ENCODE measurements around the gene ACKR2.

The ACKR2 gene

DNA sequence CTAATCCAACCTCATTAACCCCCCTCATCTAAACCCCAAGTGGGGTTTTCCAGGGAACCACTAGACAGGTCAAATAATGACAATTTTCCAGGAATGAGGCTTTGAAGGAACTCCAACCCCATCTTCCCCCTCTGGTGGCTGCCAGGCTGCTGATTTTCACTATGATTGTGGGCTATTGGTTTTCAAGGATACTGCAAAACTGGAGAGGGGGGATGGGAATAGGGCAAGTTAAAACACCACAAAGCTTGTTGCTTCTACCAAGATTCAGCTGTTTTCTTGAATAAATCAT lies 86.3 kb downstream of the ACKR2 start:
- H3F3A ChIP-seq (ENCODE audit: low read depth), result no peaks in the 10 kb centered on the region
- H4K20me1 ChIP-seq (ENCODE audit: insufficient read depth, low read length, poor library complexity, severe bottlenecking), result no peaks in the 10 kb centered on the region
- H3K9me3 ChIP-seq (ENCODE audit: insufficient read depth, low read depth, low read length), result no peaks in the 10 kb centered on the region
- TF ChIP-seq, protein P1, sequence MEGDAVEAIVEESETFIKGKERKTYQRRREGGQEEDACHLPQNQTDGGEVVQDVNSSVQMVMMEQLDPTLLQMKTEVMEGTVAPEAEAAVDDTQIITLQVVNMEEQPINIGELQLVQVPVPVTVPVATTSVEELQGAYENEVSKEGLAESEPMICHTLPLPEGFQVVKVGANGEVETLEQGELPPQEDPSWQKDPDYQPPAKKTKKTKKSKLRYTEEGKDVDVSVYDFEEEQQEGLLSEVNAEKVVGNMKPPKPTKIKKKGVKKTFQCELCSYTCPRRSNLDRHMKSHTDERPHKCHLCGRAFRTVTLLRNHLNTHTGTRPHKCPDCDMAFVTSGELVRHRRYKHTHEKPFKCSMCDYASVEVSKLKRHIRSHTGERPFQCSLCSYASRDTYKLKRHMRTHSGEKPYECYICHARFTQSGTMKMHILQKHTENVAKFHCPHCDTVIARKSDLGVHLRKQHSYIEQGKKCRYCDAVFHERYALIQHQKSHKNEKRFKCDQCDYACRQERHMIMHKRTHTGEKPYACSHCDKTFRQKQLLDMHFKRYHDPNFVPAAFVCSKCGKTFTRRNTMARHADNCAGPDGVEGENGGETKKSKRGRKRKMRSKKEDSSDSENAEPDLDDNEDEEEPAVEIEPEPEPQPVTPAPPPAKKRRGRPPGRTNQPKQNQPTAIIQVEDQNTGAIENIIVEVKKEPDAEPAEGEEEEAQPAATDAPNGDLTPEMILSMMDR (conservative IDR thresholded peaks at IDR 0.05; ENCODE audit: low read length), result no peak
- no peak for TF ChIP-seq EZH2phosphoT487 (IDR thresholded peaks at IDR 0.05; ENCODE audit: borderline replicate concordance)
- no peaks in the 10 kb centered on the region for H3K79me2 ChIP-seq (ENCODE audit: insufficient read depth, low read length)
- no peak overlapping the region for H3K4me2 ChIP-seq (ENCODE audit: low read depth, low read length, poor library complexity, severe bottlenecking)
- no peak overlapping the region for H3K4me3 ChIP-seq (ENCODE audit: low read length, poor library complexity, severe bottlenecking)
- no peaks in the 10 kb centered on the region for H3K9me2 ChIP-seq (replicated peaks; ENCODE audit: low read depth, low read length)
- H3K36me3 ChIP-seq (ENCODE audit: insufficient read depth, low read length), result no peaks in the 10 kb centered on the region
- H3K4me1 ChIP-seq (ENCODE audit: insufficient read depth, low read length, poor library complexity, severe bottlenecking), result no peaks in the 10 kb centered on the region
- no peak overlapping the region for H3K9ac ChIP-seq (ENCODE audit: low read depth, low read length, poor library complexity, severe bottlenecking)
- H2AFZ ChIP-seq (ENCODE audit: low read length), result no peak overlapping the region
- no peaks in the 10 kb centered on the region for H3K27me3 ChIP-seq (ENCODE audit: insufficient read depth, low read length, poor library complexity, severe bottlenecking)

DNA sequence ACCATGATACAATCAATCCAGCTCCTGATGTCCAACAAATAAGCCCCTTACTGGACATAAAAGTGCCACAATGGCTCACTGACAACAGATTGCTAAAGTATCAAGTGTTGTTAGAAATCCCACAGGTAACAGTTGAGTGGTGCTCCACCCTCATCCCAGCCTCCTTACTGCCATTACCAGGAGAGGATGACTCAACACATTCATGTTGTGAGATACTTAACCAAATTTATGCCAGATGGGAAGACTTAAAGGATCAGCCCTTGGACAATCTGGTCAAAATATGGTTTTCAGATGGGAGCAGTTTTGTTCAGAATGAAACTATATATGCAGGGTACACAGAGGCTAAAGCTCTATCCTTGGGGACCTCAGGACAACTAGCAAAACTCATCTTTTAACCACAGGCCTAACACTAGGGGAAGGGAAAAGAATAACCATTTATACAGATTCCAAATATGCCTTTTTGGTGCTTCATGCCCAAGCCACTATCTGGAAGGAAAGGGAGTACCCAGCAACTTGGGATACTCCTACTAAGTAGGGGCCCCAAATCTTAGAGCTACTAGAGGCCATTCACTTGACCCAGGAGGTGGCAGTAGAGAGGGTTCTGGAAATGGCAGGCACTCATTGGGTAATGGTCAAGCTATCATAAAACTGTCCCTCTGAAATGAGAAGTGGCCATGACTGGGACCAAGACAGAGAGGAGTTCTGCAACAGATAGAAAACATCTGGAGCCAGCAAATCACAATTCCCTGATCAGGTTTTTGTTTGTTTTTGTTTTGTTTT lies 89.8 kb downstream of the ACKR2 start:
- Histone ChIP-seq H3K4me2 (ENCODE audit: low read depth, low read length, poor library complexity, severe bottlenecking) (no peak overlapping the region), H3K79me2 (ENCODE audit: insufficient read depth, low read length) (no peaks in the 10 kb centered on the region), H3K4me1 (ENCODE audit: insufficient read depth, low read length, poor library complexity, severe bottlenecking) (no peaks in the 10 kb centered on the region), H3K27me3 (ENCODE audit: insufficient read depth, low read length, poor library complexity, severe bottlenecking) (no peaks in the 10 kb centered on the region), H3K4me3 (ENCODE audit: low read length, poor library complexity, severe bottlenecking) (no peak overlapping the region), H3F3A (ENCODE audit: low read depth) (no peaks in the 10 kb centered on the region), H3K9ac (ENCODE audit: low read depth, low read length, poor library complexity, severe bottlenecking) (no peak overlapping the region), H3K9me3 (ENCODE audit: insufficient read depth, low read depth, low read length) (no peaks in the 10 kb centered on the region), H4K20me1 (ENCODE audit: insufficient read depth, low read length, poor library complexity, severe bottlenecking) (no peaks in the 10 kb centered on the region), H2AFZ (ENCODE audit: low read length) (no peak overlapping the region), H3K36me3 (ENCODE audit: insufficient read depth, low read length) (no peaks in the 10 kb centered on the region), H3K9me2 (replicated peaks; ENCODE audit: low read depth, low read length) (no peaks in the 10 kb centered on the region)
- TF ChIP-seq, protein P1 (conservative IDR thresholded peaks at IDR 0.05; ENCODE audit: low read length), result peak; percentile 20; the same call in 1 of the 2 replicates
- no peak for TF ChIP-seq EZH2phosphoT487 (IDR thresholded peaks at IDR 0.05; ENCODE audit: borderline replicate concordance)

DNA sequence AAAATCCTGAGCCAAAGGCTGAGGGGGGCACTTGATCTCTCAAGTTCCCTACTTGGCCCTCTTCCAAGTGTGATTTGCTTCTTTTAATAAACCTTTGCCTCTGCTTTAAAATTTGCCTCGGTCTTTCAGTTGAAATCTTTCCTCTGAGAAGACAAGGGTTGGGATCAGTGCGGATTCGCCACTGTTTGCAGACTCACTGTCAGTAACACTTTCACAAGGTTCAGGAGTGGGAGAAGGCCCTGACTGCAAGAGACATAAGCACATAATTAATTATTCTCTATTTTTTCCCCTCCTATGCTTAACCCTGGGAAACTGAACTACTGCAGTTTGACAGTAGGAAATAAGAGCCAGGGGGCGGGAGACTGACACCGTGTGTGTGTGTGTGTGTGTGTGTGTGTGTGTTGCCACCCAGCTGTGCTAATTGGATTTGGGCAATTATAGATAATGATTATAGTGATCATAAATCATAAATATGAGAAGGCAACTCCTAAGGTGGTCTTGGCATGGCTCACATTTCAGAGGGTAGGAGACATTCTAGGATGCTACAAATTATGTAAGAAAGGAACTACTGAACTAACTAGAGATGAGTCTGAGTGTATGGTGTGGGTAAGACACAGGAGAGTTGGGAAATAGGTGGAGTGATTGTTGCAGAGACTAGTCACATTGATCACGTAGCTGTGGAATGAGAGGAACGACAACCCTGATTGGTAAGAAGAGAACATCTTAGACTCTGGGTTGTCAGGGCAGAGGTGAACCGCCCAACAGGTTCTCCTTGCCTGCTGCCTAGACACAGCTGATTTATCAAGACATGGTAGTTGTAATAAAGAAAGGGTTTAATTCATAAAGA lies 91.2 kb downstream of the ACKR2 start:
- H3K9me2 ChIP-seq (replicated peaks; ENCODE audit: low read depth, low read length), result no peaks in the 10 kb centered on the region
- no peaks in the 10 kb centered on the region for H3K79me2 ChIP-seq (ENCODE audit: insufficient read depth, low read length)
- TF ChIP-seq, protein P1 (conservative IDR thresholded peaks at IDR 0.05; ENCODE audit: low read length), result no peak
- TF ChIP-seq EZH2phosphoT487 (IDR thresholded peaks at IDR 0.05; ENCODE audit: borderline replicate concordance), result no peak
- H3K4me1 ChIP-seq (ENCODE audit: insufficient read depth, low read length, poor library complexity, severe bottlenecking), result no peaks in the 10 kb centered on the region
- H3F3A ChIP-seq (ENCODE audit: low read depth), result no peaks in the 10 kb centered on the region
- H3K4me3 ChIP-seq (ENCODE audit: low read length, poor library complexity, severe bottlenecking), result no peak overlapping the region
- no peak overlapping the region for H3K4me2 ChIP-seq (ENCODE audit: low read depth, low read length, poor library complexity, severe bottlenecking)
- no peak overlapping the region for H2AFZ ChIP-seq (ENCODE audit: low read length)
- H3K36me3 ChIP-seq (ENCODE audit: insufficient read depth, low read length), result no peaks in the 10 kb centered on the region
- no peaks in the 10 kb centered on the region for H3K27me3 ChIP-seq (ENCODE audit: insufficient read depth, low read length, poor library complexity, severe bottlenecking)
- no peak overlapping the region for H3K9ac ChIP-seq (ENCODE audit: low read depth, low read length, poor library complexity, severe bottlenecking)
- peaks cover 2% of the 10 kb centered on the region; the same call in 1 of the 2 replicates for H3K9me3 ChIP-seq (ENCODE audit: insufficient read depth, low read depth, low read length)
- no peaks in the 10 kb centered on the region for H4K20me1 ChIP-seq (ENCODE audit: insufficient read depth, low read length, poor library complexity, severe bottlenecking)
